Skeletal muscle tissue (tissue), 4 donors: ENCODE data around the gene IFT57. TPM values are rescaled to one million over a fixed set of nuclear protein-coding genes. Genes with fewer than 3 reads are reported as not detected.
"Not testable (repeated sequence)": the region's sequence is repeated elsewhere in the genome, so short reads cannot be mapped to it uniquely, and the experiment has no call there.

Source experiments
- H3K27ac ChIP-seq: one replicate; pipeline ENCODE4 v1.7.0; 2013; ENCODE audit warnings: mild to moderate bottlenecking, low read depth, low read length, inconsistent platforms
- H3K27me3 ChIP-seq, 3 donors: one replicate each; pipeline ENCODE4 v1.7.0; 2013; ENCODE audit warnings: low read length in 3 of 3; ENCODE audit not compliant: control insufficient read depth in 3 of 3, insufficient read depth in 3 of 3
- H3K36me3 ChIP-seq, 3 donors: one replicate each; pipeline ENCODE4 v1.7.0; 2013; ENCODE audit warnings: low read length in 3 of 3; ENCODE audit not compliant: control insufficient read depth in 3 of 3, insufficient read depth in 3 of 3
- H3K4me1 ChIP-seq, 3 donors: one replicate each; pipeline ENCODE4 v1.7.0; 2013; ENCODE audit warnings: low read length in 3 of 3, mild to moderate bottlenecking in 3 of 3; ENCODE audit not compliant: control insufficient read depth in 3 of 3, insufficient read depth in 3 of 3
- H3K4me3 ChIP-seq, 3 donors: one replicate each; pipeline ENCODE4 v1.7.0; 2013; ENCODE audit warnings: low read length in 3 of 3
- H3K9ac ChIP-seq, 3 donors: one replicate each; pipeline ENCODE4 v1.7.0; 2013; ENCODE audit warnings: low read length in 3 of 3, mild to moderate bottlenecking in 3 of 3, moderate library complexity in 2 of 3, low read depth in 1 of 3
- H3K9me3 ChIP-seq, 3 donors: one replicate each; pipeline ENCODE4 v1.7.0; 2013; ENCODE audit warnings: low read length in 3 of 3; ENCODE audit not compliant: control insufficient read depth in 3 of 3
- total RNA-seq: library from RNA; depleted of rRNA; stranded (reverse); fragments of >200 nt; gene quantifications from one replicate; pipeline ENCODE4 v1.2.3, GENCODE V29; 2014
- donor health status: Osteomylitis.

IFT57 gene
- total RNA-seq = 11.5 TPM

- Histone ChIP-seq H3K4me3 (peak within 1 kb of the TSS; percentile 87 to 93 (median 91)), H3K9ac (peak within 1 kb of the TSS; percentile 83 to 90 (median 84)), H3K9me3 (no peaks in the 10 kb centered on the region), H3K4me1 (peaks cover 2 to 14% (median 11%) of the 10 kb centered on the region in 3 donors), H3K36me3 (no peaks in the 10 kb centered on the region), H3K27me3 (no peaks in the 10 kb centered on the region), H3K27ac (peak within 1 kb of the TSS; percentile 79)
Measured at GRCh38 chr3:108221911-108222852, at the start of gene IFT57. Gene IFT57 (minus strand): TSS chr3:108222424. CDS start chr3:108222322, 102 bp downstream.

DNA sequence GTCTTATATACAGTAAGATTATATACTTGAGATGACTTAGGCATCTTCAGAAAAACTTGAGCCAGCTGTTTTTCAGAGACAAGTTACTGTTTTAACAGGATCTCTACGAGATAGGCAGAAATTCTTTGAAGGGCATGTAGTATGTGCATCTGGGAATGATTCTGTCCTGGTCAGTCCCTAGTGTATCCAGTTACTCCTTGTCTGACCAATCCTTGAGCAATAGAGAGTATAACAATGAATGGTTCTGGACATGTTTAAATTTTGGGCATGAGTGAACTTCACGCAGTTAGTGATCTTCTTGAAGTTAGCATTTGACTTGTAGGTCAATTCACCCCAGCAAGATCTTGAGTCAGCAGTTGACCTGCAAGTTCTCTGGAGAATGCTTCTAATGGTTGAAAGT, 49.4 kb upstream of the IFT57 start:
- Histone ChIP-seq H3K9ac (no peak overlapping the region), H3K4me1 (no peaks in the 10 kb centered on the region), H3K27ac (no peak overlapping the region), H3K27me3 (no peaks in the 10 kb centered on the region), H3K4me3 (no peak overlapping the region), H3K36me3 (no peaks in the 10 kb centered on the region), H3K9me3 (no peaks in the 10 kb centered on the region)

DNA sequence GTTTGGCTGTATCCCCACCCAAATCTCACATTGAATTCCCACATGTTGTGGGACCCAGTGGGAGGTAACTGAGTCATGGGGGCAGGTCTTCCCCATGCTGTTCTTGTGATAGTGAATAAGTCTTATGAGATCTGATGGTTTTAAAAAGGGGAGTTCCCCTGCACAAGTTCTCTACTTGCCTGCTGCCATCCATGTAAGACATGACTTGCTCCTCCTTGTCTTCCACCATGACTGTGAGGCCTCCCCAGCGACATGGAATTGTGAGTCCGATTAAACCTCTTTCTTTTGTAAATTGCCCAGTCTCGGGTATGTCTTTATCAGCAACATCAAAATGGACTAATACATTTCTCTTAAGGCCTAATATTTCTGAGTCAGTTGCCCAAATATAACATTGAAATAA, 46.0 kb upstream of the IFT57 start:
- not testable (repeated sequence) for H3K9me3 ChIP-seq, H3K27me3 ChIP-seq, H3K27ac ChIP-seq, H3K4me1 ChIP-seq, H3K9ac ChIP-seq, H3K4me3 ChIP-seq, H3K36me3 ChIP-seq

DNA sequence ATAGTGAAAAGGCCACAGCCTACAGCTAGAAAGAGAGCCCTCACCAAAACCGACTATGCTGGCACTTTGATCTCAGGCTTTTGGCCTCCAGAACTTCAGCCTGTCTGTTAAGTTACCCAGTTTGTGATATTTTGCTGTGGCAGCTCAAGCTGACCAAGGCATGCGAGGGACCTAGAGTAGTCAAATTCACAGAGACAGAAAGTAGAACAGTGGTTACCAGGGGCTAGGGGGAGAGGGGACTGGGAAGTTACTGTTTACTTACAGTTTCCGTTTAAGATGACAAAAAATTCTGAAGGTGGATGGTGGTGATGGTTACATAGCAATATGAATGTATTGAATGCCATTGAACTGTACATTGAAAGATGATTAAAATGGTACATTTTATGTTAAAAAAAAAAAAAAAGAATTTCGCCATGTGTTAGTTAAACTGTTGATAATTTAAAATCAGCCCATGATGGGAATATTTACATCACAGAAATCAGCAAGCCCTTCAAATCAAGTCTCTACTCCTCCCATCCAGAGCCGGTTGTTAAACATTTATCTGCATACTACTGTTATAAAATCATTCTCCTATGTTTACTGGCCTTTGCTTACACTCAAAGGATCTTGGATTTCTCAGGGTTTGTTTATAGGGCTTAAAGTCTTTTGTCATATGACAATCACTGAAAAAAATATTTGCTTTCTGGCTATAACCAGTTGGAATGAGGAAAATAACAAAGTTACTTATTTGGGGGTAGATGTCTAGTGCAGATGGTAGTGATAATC, 42.5 kb upstream of the IFT57 start:
- H3K4me3 ChIP-seq, H3K9me3 ChIP-seq, H3K4me1 ChIP-seq, H3K36me3 ChIP-seq, H3K27me3 ChIP-seq, H3K27ac ChIP-seq, H3K9ac ChIP-seq: not testable (repeated sequence)

DNA sequence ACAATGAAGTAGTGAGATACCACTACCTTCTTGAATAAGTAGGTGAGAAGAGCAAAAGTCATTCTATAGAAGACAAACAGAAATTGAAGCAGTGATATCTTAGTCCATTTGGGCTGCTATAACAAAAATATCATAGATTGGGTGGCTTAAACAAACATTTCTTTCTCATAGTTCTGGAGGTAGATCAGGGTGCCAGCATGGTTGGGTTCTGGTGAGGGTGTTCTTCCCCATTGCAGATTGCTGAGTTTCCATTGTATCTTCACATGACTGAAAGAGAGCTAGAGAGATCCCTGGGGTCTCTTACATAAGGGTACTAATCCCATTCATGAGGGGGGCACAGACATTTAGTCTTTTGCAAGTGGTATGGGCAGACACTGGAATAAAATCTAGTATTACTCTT, 32.9 kb upstream of the IFT57 start:
- H3K9me3 ChIP-seq = no peaks in the 10 kb centered on the region
- no peaks in the 10 kb centered on the region for H3K27me3 ChIP-seq
- H3K27ac ChIP-seq = no peak overlapping the region
- H3K9ac ChIP-seq = no peak overlapping the region
- no peak overlapping the region for H3K4me3 ChIP-seq
- no peaks in the 10 kb centered on the region for H3K36me3 ChIP-seq
- H3K4me1 ChIP-seq = no peaks in the 10 kb centered on the region

DNA sequence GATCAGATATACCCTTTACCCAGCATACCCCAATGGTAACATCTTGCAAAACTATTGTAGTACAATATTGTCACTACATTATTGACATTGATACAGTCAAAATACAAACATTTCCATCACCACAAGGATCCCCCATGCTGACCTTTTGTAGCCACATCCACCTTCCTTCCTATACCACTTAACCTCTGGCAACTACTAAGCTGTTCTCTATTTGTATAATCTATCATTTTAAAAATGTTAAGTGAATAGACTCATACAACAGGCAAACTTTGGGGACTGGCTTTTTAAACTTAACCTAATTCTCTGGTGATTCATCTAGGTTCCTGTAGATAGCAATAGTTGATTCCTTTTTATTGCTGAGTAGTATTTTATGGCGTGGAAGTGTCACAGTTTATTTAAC, 29.6 kb upstream of the IFT57 start:
- Histone ChIP-seq H3K9ac (no peak overlapping the region), H3K9me3 (no peaks in the 10 kb centered on the region), H3K4me1 (no peaks in the 10 kb centered on the region), H3K27me3 (no peaks in the 10 kb centered on the region), H3K4me3 (no peak overlapping the region), H3K27ac (no peak overlapping the region), H3K36me3 (no peaks in the 10 kb centered on the region)

DNA sequence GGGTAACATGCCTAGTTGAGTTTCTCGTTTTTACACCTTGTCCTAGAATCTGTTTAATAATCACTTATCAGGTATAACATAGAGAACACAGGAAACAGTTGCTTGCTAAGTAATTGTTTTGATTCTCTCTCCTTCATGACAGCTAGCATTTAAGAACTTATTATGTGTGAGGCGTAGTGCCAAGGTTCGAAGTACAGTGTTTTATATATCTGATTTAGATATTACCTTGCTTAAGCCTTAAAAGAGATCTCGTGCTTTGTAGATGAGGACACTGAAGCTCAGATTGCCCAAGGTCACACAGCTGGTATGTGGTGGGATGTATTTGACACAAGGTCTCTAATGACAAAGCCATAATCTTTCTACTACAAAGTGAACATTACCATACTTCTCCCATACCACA, 29.0 kb upstream of the IFT57 start:
- Histone ChIP-seq H3K4me1 (no peaks in the 10 kb centered on the region), H3K27me3 (no peaks in the 10 kb centered on the region), H3K36me3 (no peaks in the 10 kb centered on the region)

GRCh38 chr3:108250626-108251025, 28.4 kb upstream of the IFT57 start:
- Histone ChIP-seq H3K27ac (no peak overlapping the region), H3K9ac (no peak overlapping the region), H3K27me3 (no peaks in the 10 kb centered on the region), H3K4me1 (no peaks in the 10 kb centered on the region), H3K4me3 (no peak overlapping the region), H3K36me3 (no peaks in the 10 kb centered on the region), H3K9me3 (no peaks in the 10 kb centered on the region)

More for the DNA sequence above, 29.0 kb upstream of the IFT57 start:
- Histone ChIP-seq H3K27ac (no peak overlapping the region), H3K4me3 (no peak overlapping the region), H3K9me3 (no peaks in the 10 kb centered on the region), H3K9ac (no peak overlapping the region)

DNA sequence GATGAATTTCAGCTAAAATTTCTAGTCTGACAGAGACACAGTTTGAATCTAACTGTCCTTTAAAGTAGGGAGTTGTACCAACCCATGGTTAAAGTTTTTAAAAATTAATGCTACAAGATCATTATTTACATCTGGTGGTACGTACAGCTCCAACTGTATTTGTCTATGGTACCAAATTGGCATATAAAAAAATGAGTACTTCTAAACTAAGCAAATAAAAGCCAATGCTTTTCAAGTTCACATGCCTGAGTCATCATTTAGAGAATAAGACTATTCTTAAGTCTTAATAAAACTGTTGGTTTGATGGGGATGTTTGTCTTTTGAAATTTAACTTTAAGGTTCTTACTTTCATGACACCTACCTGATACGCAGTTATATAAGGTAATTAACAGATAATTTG, 21.0 kb upstream of the IFT57 start:
- H3K4me1 ChIP-seq = no peaks in the 10 kb centered on the region
- H3K9me3 ChIP-seq = no peaks in the 10 kb centered on the region
- no peak overlapping the region for H3K27ac ChIP-seq
- no peak overlapping the region for H3K9ac ChIP-seq
- no peak overlapping the region for H3K4me3 ChIP-seq
- no peaks in the 10 kb centered on the region for H3K36me3 ChIP-seq
- no peaks in the 10 kb centered on the region for H3K27me3 ChIP-seq

DNA sequence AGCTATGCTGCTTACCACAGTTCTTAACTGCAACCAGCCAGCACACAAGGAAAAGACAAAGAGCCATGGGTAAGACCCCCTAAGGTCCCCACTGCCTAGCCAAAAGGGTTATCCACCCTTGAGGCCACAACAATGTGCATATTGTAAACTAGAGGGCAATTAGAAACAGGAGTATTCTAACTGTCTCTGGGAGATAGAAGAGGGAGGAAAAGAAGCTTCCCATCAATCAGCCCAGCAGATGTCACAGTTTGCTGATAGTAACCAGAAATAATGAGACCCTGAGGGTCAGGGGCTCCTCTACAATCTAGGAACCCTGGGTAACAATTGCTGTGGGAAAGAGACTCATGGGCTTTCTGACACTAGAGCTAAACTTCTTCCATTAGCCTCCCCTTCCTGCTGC, 20.6 kb upstream of the IFT57 start:
- H3K9ac ChIP-seq = no peak overlapping the region
- H3K27me3 ChIP-seq = no peaks in the 10 kb centered on the region
- no peaks in the 10 kb centered on the region for H3K9me3 ChIP-seq
- no peaks in the 10 kb centered on the region for H3K4me1 ChIP-seq
- no peaks in the 10 kb centered on the region for H3K36me3 ChIP-seq
- no peak overlapping the region for H3K4me3 ChIP-seq
- no peak overlapping the region for H3K27ac ChIP-seq
